Ovary (tissue), 3 donors: ENCODE measurements around the gene KCMF1.

ENCODE experiments used
- EP300 ChIP-seq: sonication (generic); formaldehyde crosslinking; IDR thresholded peaks from one replicate; pipeline ENCODE4 v1.6.1; 2017; ENCODE audit warnings: antibody characterized with exemption
- POLR2A ChIP-seq: fragments of 450-650 bp; IDR thresholded peaks from one replicate; pipeline ENCODE4 v1.6.1; 2017; ENCODE audit warnings: antibody characterized with exemption, mild to moderate bottlenecking, moderate library complexity
- TF ChIP-seq, protein P1 (sequence below), 3 donors: fragments of 450-650 bp in 2 of 3; fragments of 200-600 bp in 1 of 3; IDR thresholded peaks; one replicate each; pipeline versions ENCODE4 v1.5.1 to v1.8.0; 2016 to 2022; ENCODE audit warnings: antibody characterized with exemption in 3 of 3, mild to moderate bottlenecking in 1 of 3
- donor health status: DM: no; HTN: no; CAD: no.

DNA sequence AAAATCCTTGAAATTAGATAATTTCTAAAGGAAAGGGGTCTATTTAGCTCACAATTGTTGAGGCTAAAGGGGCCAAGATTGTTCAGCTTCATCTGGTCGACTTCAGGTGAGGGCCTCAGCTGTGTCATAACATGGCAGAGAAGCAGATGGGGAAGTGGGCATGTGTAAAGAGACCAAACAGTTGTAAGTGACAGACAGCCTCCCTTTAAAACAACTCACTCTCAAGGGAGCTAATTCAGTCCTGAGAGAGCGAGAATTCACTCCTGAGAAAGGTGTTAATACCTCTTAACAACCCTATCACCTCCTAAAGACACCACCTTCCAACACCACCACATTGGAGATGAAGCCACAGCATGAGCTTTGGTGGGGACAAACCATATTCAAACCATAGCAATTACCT is 62.4 kb downstream of the KCMF1 start:
- TF ChIP-seq, protein P1, sequence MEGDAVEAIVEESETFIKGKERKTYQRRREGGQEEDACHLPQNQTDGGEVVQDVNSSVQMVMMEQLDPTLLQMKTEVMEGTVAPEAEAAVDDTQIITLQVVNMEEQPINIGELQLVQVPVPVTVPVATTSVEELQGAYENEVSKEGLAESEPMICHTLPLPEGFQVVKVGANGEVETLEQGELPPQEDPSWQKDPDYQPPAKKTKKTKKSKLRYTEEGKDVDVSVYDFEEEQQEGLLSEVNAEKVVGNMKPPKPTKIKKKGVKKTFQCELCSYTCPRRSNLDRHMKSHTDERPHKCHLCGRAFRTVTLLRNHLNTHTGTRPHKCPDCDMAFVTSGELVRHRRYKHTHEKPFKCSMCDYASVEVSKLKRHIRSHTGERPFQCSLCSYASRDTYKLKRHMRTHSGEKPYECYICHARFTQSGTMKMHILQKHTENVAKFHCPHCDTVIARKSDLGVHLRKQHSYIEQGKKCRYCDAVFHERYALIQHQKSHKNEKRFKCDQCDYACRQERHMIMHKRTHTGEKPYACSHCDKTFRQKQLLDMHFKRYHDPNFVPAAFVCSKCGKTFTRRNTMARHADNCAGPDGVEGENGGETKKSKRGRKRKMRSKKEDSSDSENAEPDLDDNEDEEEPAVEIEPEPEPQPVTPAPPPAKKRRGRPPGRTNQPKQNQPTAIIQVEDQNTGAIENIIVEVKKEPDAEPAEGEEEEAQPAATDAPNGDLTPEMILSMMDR (IDR thresholded peaks at IDR 0.05) = no peak
- TF ChIP-seq POLR2A (no peak), EP300 (no peak)
